ENCODE results near the gene PFKP.

Gene PFKP

GRCh38 chr10:3136763-3137611, 69.6 kb downstream of the PFKP start:
- DNase-seq: no peak

GRCh38 chr10:3137958-3138726, 70.8 kb downstream of the PFKP start:
- DNase-seq: no peak

- DNase-seq: no peak
Measured at GRCh38 chr10:3139216-3139910, 72.0 kb downstream of the PFKP start.

- no peak for DNase-seq
Measured at GRCh38 chr10:3140280-3140679, 72.9 kb downstream of the PFKP start.

- no peak for DNase-seq
Measured at GRCh38 chr10:3141351-3142005, 74.1 kb downstream of the PFKP start.

GRCh38 chr10:3142146-3142875, 75.0 kb downstream of the PFKP start:
- no peak for DNase-seq

GRCh38 chr10:3143366-3143765, 76.0 kb downstream of the PFKP start:
- no peak for DNase-seq

- no peak for DNase-seq
Measured at GRCh38 chr10:3143791-3144434, 76.6 kb downstream of the PFKP start.

GRCh38 chr10:3145366-3145765, 78.0 kb downstream of the PFKP start:
- DNase-seq: no peak

- no peak for DNase-seq
Measured at GRCh38 chr10:3146289-3146688, 78.9 kb downstream of the PFKP start.

- no peak for DNase-seq
Measured at GRCh38 chr10:3147117-3147820, 79.9 kb downstream of the PFKP start.

GRCh38 chr10:3148041-3148440, 80.7 kb downstream of the PFKP start:
- no peak for DNase-seq

- DNase-seq: no peak
Measured at GRCh38 chr10:3148994-3149393, 81.6 kb downstream of the PFKP start.

- no peak for DNase-seq
Measured at GRCh38 chr10:3149918-3150317, 82.6 kb downstream of the PFKP start.

GRCh38 chr10:3150366-3150765, 83.0 kb downstream of the PFKP start:
- no peak for DNase-seq

GRCh38 chr10:3150961-3151360, 83.6 kb downstream of the PFKP start:
- no peak for DNase-seq

GRCh38 chr10:3151889-3152565, 84.7 kb downstream of the PFKP start:
- no peak for DNase-seq

GRCh38 chr10:3152566-3152935, 85.2 kb downstream of the PFKP start:
- DNase-seq: no peak

GRCh38 chr10:3154666-3155065, 87.3 kb downstream of the PFKP start:
- DNase-seq: no peak

GRCh38 chr10:3159152-3159551, 91.8 kb downstream of the PFKP start:
- no peak for DNase-seq

- DNase-seq: no peak
Measured at GRCh38 chr10:3162533-3162932, 95.2 kb downstream of the PFKP start.

Data from T-helper 9 cell (primary cell).